ENCODE measurements around the gene DSCAM. TPM values are rescaled to one million over a fixed set of nuclear protein-coding genes. Genes with fewer than 3 reads are reported as not detected.

Gene DSCAM
- total RNA-seq, 1 experiment from 2014 or later, result not detected

DNA sequence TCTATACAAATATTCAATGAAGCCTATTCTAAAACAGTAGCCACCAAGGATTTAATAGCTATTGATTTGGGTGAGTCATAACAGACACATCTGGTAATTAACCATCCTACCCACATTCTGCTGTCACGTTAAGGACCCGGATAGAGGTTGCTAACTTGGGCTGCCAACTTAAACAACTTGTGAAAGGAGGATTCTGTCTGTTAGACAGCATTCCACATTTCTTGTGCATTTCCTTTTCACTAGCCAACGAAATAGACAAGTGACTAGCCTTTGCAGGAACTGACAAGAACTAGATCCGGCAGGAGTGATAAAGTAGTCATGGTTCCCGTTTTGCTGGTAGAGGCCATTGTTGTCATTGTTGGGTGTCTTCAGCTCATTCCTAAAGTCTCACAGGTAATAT, 9.5 kb downstream of the DSCAM start:
- DNase-seq (ENCODE audit: low read depth), result no peak

DNA sequence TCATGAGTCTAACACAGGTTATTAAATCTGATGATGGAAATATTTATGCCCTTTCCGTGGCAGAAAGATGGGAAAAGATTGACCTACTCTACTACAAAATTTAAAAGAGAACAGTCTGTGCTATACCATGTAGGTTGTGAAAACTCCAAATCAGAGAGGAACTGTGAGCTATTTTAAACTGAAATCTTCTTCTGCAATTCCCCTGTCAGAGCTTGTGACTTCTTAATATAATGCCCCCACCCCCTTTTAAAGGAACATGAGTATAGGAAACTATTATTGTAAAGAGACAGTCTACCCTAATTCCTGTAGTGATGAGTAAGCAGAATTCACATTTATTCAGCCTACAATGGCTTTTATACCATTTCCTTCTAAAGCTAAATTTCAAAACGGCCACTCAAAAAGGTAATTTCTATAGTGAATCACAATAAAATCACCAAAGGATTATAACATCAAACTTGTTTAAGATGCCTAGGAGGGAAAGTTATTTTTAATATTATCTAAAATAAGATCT, 11.7 kb downstream of the DSCAM start:
- no peak for DNase-seq (ENCODE audit: low read depth)

DNA sequence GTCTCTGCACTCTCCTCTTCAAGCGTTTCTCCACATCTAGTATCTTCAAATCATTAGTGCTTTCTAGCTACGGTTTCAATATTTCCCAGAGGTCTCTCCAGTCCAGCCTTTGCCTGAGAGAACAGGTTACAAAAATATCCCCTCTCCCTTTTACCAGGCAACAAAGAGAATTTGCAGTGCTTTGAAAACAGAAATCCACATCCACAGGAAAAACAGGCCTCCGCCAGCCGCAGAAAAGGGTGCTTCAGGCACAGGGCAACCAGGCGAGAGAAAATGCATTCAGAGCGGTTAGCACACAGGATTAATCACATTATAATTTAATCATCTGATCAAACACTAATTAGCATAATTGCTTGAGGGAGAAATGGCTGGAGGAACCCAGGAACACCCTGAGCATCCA, 13.8 kb downstream of the DSCAM start:
- no peak for DNase-seq (ENCODE audit: low read depth)

DNA sequence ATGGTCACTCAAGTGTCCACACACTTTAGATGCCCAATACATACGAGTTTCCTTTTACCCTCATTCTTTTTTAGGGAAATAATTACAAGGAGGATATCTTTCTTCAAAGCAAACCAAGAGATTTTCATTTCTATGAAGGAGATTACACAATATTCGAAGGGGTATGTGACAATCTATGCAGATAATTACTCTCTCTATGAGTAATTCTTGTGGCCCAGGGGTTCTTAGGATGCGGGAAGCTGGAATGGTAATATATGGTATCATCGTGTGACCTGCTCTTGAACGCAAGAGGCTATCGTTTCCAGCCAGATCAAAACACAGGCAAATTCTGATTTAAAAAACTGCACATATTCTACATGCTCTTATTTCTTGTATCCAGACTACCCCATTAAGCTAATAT, 14.6 kb downstream of the DSCAM start:
- no peak for DNase-seq (ENCODE audit: low read depth)

DNA sequence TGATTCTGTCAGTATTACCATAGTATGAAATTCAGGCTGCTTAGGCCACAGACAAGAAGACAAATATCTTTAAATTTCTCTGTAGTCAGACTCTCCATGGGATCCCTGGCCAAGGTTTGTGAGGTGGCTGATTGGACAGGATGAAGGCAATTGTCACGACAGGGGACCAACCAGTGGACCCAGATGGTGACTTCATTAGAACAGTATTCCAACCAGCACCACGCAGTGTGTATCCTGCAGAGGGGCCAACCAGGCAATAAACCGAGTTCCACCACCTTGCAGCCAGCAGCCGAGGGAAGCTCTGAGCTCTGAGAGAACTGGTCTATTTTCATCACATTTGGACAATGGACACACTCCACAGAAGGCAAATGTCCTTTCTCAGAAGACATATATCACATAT, 16.1 kb downstream of the DSCAM start:
- no peak for DNase-seq (ENCODE audit: low read depth)

DNA sequence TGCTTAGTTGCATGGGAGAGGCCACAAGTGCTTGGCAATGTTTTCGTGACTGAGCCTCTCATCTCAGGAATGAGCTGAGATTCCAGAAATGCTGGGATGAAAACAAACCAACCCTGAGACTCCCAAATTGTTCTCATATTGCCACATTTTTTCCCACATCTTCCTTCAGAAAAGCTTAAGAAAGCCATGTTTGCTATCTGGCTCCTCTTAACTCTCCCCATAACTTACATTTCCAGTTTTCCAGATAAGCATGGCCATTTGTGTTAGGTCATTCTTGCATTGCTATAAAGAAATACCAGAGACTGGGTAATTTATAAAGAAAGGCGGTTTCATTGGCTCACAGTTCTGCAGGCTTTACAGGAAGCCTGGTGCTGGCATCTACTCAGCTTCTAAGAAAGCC, 17.2 kb downstream of the DSCAM start:
- no peak for DNase-seq (ENCODE audit: low read depth)

DNA sequence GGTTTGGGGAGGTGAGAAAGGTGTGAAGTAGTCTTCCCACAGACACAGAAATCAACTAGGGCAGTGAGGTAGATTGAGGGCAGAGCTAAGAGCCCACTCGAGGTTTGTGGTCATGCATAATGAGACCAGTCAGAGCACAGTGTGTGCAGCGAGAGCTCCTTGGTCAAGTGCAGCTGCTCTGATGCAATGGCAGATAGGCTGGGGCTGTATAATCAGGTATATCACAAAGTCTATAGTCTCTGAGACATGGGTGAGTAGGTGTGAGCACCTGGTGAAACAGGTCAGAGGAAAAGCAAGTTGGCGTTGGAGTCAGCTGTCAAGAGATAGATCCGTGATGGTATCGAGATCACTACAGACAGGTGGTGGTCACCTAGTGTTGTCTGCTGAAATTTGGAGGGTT, 17.6 kb downstream of the DSCAM start:
- DNase-seq (ENCODE audit: low read depth), result no peak

DNA sequence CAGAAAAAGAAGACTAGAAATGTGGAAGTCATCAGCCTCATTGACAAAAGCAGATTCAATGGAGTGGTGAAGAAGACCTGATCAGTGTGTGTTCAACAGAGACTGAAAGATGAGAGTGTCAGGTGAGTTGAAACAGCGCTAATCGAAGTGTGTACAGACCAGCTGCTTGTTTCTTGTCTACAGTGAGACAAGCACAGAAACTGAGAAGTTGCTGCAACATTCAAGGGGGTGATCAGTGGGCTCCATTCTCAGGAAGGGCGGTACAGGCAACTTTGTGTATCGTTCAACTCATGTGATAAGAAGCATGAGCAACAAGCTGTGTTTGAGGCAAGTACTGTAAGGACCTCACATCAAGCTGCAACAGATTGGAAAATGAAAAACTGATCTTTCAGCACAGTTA, 19.4 kb downstream of the DSCAM start:
- DNase-seq (ENCODE audit: low read depth), result no peak

DNA sequence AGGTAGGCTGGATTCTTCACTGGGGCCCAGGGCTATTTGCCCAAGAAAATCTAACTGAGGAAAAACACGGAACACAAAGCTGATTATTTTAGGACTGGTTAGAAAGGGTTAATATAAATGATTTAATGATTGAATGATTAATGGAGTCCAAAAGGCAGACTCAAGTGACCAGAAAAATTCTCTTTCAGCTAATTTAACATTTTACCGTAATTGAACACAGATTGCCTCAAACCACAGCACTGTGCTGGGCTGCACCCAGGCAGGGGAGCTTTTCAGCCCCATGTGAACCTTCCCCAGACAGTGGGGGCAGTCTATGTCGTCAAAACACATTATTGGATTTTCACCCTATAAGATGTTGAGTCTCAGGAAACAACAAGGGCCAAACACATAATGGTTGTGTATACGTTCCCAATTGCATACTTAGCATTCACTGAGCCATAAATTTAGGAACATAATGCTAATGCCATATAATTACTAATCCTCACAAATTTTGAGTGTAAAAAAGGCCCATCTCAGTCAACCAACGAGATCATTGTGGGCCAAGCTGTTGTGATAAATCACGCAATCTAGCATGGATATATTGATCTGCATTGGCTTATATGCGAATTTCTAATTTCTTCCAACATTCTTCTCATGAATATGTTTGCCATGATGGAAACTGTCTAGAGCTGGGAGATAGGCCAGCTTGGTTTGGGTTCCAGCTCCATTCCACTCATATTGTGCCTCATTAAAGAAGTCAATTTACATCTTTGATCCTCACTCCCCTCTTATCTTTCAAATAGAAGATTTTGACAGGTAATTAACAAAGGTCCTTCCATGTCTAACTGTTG, 27.7 kb downstream of the DSCAM start:
- no peak for DNase-seq (ENCODE audit: low read depth)

DNA sequence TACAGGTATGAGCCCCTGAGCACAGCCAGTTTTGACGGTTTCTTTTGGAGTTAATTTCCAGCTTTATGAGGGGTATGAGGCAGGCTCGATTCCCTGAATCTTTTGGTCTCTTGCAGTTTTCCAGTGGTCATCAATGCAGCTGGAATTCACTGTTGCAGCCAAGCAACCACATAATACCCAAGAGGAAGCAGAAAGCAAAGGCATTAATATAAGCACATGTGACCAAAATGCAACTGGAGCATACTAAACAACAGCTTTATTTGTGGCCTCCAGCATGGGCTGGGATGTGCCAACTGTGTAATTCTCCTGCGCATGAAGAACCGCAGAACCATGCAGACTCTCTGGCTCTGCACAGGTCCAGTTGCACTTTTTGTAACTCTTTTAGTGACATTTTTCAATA, 33.0 kb downstream of the DSCAM start:
- no peak for DNase-seq (ENCODE audit: low read depth)

DNA sequence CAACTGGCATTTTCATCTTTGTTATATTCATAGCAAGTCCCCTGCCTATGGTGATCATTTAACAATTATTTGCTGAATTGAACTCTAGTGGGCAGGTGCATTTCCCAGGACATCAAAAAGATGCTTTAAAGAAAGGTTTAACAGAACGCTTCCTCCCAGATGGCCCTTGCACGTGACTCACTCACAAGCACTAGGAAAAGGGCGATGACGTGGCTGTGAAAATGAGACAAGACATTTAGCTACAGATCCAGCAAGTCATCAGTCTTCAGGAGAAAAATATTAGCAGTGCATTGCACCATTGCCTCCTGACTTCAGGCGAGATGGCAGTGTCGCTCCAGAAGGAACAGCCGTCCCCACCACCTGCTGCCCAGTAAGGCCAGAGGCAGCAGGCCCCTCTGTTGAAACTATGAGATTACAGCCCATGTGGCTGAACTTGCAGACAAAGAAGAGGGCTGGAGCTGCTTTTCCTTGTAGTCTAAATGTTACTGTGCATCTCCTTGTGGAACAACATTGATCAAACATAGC, 37.2 kb downstream of the DSCAM start:
- DNase-seq (ENCODE audit: low read depth), result no peak

DNA sequence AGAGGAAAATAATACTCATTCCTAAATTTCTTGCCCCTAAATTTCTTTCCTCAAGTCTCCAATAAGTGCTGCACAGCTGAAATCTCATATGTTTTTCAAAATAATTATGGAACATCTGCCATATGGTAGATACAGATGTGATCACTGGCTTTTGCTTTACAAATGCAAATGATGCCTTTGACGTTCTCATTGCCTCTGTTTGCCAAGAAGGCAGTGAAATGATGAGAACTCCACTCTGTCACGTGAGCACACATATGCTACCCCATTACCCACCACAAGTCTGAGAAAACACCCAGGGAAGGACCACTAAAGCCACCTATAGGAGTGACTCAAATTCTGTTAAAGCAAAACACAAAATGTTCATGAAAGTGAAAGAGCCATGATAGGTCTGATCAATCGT, 43.9 kb downstream of the DSCAM start:
- no peak for DNase-seq (ENCODE audit: low read depth)

DNA sequence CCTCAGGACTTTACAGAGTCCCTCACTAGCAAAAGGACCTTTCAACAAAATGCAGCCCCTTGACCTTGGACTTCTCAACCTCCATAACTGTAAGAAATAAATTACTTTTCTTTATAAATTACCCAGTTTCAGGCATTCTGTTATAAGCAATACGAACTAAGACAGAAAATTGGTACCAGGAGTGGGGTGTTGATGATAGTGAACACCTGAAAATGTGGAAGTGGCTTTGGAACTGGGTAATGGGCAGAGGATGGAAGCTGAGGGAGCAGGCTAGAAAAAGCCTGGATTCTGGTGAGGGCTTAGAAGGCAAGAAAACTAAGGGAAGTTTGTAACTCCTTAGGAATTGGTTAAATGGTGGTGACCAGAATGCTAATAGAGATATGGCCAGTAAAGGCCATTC, 46.8 kb downstream of the DSCAM start:
- DNase-seq (ENCODE audit: low read depth), result no peak

DNA sequence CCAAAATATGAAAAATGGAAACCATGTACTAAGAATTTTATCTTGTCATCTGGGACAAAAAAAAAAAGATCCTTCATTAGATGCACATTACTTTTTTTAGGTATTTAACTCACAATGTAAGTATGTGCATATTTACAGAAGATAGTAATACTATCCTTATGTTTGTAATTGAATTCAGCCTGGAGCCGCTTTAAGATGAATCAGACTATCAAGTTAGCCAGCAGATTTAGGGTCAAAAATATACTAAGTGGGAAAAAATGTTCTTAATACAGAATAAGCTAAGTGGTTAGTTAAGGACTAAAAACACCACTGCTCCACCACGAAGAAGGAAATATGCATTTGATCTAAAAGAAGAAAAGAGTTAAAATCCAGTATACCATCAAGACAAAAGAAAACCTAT, 49.1 kb downstream of the DSCAM start:
- DNase-seq (ENCODE audit: low read depth), result no peak

DNA sequence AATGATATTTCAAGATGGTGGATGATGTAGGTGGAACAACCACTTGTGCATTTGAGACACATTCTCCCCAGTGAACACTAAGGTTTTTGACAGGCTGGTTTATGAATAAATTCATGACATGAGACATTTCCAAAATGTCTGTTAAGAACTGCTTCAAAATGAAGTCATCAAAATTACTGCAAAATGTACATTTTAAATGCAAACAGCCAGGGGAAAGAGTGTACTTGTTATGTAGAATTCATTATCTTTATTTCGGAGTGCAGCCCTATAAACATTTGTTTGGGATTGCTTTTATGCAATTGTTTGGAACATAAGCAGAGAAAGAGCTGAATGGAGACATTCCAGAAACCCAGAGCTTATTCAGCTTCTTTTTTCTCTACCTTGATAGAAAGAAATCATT, 49.5 kb downstream of the DSCAM start:
- no peak for DNase-seq (ENCODE audit: low read depth)

DNA sequence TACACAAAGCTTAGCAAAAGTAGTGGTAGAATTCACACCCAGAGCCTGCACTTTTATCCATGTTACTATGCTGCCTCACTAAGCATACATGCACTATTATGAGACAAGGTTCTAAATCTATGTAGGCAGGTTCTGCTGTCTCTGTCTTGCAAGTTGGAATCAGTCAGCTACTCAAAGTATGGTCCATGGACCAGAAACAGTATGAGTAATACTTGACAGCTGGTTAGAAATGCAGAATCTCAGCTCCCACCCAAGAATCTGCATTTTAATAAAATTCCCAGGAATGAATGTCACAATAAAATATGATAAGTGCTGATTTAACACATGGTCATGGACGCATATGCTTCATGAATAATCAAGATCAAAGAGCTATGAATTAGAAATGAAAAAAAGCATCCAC, 50.5 kb downstream of the DSCAM start:
- DNase-seq (ENCODE audit: low read depth), result no peak

DNA sequence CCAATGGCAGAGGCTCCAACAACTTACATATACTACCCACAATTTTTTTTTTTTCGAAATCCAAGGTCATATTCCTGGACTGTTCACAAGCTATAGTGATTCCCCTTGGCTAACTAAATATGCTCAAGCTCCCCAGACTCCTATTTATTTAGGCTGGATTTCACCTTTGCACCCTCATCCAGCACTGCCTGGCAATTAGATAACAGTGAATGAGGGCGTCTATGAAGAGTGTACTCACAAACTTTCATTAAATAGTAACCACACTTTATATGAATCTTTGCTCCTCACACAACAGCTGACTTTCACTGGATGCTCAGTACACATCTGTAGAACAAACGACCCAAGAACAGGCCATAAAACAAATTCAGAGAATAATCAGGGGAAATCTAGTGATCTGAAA, 51.6 kb downstream of the DSCAM start:
- no peak for DNase-seq (ENCODE audit: low read depth)

DNA sequence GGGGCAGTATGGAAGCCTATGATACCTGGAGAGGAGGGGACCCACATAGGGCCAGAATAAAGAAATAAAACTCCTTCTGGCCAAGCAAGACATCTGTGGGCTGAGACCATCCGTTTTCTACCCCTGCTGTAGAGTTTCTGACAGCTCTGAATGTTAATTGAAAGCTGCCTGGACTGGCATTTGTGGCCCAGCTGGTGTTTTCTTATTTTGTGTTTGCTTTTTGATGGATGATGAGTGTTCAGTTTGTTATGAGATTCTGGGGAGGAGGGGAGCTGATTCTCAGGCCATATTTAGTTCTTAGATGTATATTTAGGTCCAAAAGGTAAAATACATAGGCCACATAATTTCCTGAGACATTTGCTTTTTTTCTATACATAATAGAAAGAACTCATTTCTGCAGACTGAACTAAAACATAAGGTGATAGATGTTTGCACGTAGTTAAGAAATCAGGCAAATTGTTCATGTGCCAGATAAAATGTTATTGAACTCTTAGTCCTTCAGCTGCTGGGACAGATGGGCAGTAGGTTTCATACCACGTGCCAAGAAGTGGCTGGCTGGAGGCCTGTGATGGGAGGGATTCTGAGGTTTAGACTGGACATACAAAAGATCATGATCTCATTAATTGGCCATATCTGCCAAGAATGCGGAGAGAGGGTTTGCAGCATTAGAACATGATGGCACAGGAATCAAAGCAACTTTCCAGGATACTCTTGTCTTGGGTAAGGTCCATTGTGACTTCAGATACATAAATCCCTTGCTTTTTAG, 54.1 kb downstream of the DSCAM start:
- DNase-seq (ENCODE audit: low read depth), result no peak

DNA sequence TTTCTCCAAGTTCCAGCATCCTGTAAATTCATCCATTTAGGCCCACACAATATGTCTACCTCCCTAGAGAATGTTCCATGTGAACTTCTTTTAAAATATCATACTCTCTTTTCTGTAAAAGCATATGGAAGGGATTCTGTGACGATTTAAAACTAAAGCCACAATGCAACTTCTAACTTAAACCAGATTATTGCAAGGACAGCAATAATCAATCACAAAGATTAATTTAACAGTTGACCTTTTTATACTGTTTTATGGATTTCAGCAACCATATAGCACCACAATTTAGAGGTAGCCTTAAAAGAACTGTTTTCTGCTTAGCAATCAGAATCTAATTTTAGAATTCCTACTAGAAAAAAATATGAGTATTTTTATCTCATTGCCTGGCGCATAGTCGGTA, 58.3 kb downstream of the DSCAM start:
- no peak for DNase-seq (ENCODE audit: low read depth)

DNA sequence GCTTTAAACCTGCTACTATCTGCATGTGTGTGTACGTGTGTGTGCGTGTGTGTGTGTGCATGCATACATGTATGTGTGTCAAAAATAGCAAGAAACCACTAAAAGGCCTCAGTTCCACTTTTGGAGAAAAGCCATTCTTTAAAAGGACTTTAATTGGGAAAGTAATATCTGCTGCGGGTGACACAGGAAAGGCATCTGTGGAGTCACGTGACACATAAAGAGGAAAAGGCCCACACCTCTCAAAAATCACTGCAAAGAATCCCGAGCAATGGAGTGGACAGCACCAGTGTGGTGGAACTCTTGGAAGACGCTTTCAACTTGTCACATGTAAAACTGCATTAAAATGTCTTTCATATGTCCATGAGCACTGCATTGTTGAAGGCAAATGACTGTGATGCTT, 63.6 kb downstream of the DSCAM start:
- no peak for DNase-seq (ENCODE audit: low read depth)

DNA sequence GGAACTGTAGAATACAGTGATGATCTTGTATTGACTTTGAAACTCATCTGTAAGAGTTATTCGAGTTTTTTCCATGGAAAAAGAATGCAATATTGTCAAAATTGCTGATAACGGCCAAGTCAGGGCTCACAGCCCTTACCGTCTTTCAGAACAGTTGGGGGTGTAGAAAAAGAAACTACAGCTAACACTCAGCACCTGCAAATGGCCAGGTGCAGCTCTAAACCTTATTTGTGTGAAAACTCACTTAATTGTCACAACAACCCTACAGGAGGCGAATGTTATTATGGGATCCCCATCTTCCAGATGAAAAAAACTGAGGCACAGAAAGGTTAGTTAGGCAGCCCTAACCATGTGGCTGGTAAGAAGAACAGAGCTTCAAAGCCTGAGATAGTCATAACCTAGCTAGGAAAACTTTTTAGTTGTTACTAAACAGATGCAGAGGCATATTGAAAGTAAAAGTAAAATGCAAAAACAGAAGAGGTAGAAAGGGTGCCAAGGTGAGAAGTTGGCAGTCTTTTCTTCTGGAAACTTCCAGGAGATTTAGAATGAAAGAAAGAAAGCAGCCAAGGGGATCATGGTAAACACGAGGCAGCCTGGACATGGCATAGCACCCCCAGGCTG, 76.4 kb downstream of the DSCAM start:
- no peak for DNase-seq (ENCODE audit: low read depth)

DNA sequence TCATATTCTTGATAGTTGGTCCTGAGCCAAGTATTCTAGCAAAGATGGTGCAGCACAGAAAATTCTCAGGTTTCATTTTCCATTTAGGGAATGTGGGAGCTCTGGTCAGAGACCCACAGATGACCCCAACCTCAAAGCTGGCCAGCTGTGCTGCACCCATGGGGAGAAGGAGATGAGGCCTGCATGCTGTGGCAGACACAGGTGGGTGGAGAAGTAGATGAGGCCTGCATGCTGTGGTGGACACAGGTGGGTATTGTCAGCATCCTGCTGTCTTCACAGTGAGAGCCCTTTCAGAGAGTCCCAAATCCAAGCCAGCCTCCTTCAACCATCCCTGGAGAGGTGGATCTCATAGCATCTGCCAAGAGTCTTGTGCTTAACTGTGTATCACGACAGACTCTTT, 77.7 kb downstream of the DSCAM start:
- DNase-seq (ENCODE audit: low read depth), result no peak

DNA sequence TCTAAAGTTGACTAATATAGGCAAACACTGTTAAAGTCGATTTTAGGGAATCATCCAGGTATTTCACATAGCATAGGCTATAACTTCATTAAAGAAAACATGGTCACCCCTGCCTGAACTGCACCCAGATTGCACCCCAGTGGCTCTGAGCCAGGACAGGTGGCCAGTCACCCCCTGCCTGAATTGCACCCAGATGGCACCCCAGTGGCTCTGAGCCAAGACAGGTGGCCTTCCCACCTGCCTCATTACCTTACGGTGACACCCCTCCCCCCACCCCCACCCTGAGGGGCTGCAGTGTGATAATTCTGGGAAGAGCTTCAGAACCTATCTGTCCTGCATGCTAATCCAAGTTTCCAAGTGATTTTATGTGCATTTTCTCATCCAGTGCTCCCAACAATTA, 78.9 kb downstream of the DSCAM start:
- DNase-seq (ENCODE audit: low read depth), result no peak
